Body of pancreas (tissue), 4 donors: Measurements from ENCODE around the gene LSM3. TPM values are rescaled to one million over a fixed set of nuclear protein-coding genes. Genes with fewer than 3 reads are reported as not detected.
"Not testable (repeated sequence)": the region's sequence is repeated elsewhere in the genome, so short reads cannot be mapped to it uniquely, and the experiment has no call there.

ENCODE experiments used
- ATAC-seq: fragments of 150-250 bp; one replicate; pipeline ENCODE4 v1.9.1; 2016
- DNase-seq, 4 donors: peaks; one replicate each; pipeline ENCODE4 v3.0.0-alpha.2; 2019
- H3K27ac ChIP-seq, 4 donors: fragments of 200-600 bp; sonication (generic); 1 replicate in 3 of 4; 2 replicates in 1 of 4; pipeline versions ENCODE4 v1.5.1 to v1.6.1; 2016 to 2019; ENCODE audit warnings: mild to moderate bottlenecking in 1 of 4, mixed read lengths in 1 of 4, moderate library complexity in 1 of 4
- H3K27me3 ChIP-seq, 2 donors: fragments of 200-600 bp; sonication (generic); one replicate each; pipeline ENCODE4 v1.6.0; 2016; ENCODE audit warnings: mild to moderate bottlenecking in 1 of 2
- H3K36me3 ChIP-seq, 2 donors: fragments of 200-600 bp; sonication (generic); replicated peaks in 1 of 2; 2 replicates each; pipeline ENCODE4 v1.5.1; 2016; ENCODE audit warnings: low read depth in 2 of 2; ENCODE audit not compliant: insufficient read depth in 1 of 2
- H3K4me1 ChIP-seq: fragments of 200-600 bp; sonication (generic); one replicate; pipeline ENCODE4 v1.6.0; 2016
- H3K4me3 ChIP-seq, 2 donors: fragments of 200-600 bp; sonication (generic); 1 replicate in 1 of 2; 2 replicates in 1 of 2; pipeline ENCODE4 v1.5.1; 2016 to 2019
- H3K9me3 ChIP-seq, 3 donors: fragments of 200-600 bp; sonication (generic); 1 replicate in 2 of 3; 2 replicates in 1 of 3; pipeline ENCODE4 v1.5.1; 2016
- POLR2A ChIP-seq, 3 donors: fragments of 450-650 bp; IDR thresholded peaks; one replicate each; pipeline ENCODE4 v1.6.1; 2016; ENCODE audit warnings: antibody characterized with exemption in 3 of 3, mild to moderate bottlenecking in 2 of 3
- WGBS, 2 donors: methylation state at CpG; one replicate each; pipeline ENCODE4 v1.1.5; 2017; 5-methylcytosine and 5-hydroxymethylcytosine counted together
- intact Hi-C: fragments of 100-400 bp; cut with DNase I; formaldehyde crosslinking; loops from one replicate; pipeline ENCODE4 v1.15.1; 2023
- total RNA-seq, 2 donors: library from RNA; depleted of rRNA; stranded (reverse); fragments of >200 nt; gene quantifications; one replicate each; pipeline ENCODE4 v1.1.0, GENCODE V29; 2016
- TF ChIP-seq, protein P1 (sequence below), 7 experiments: fragments of 450-650 bp in 4 of 7; fragments of 200-600 bp in 3 of 7; sonication (generic) in 3 of 7; IDR thresholded peaks; one replicate each; pipeline ENCODE4 v1.5.1; 2016 to 2019; ENCODE audit warnings: antibody characterized with exemption in 7 of 7

Gene LSM3
- total RNA-seq, 2 donors from 2014 or later, result 5.3 to 6.0 TPM

DNA sequence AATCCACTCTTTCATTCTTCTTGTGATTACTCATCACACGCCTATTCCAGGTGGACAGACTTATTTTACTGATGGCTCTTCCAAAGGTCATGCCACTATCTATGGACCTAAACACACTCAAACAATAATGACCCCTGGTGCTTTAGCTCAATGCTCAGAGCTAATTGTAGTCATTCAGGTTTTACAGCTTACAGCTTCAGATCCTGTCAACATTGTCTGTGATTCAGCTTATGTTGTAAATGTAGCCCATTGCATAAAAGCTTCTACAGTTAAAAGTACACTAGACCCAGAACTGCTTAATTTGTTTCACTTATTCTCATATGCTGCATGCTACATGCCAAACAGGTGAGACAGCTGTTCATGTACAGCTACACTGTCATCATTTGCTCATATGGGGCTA, 49.2 kb downstream of the LSM3 start:
- no peak for ATAC-seq
- 76 to 100% methylated on average over 1 of the region's 1 CpG for WGBS, 2 donors
- no peaks in the 10 kb centered on the region for H3K36me3 ChIP-seq
- no peak overlapping the region for H3K27ac ChIP-seq
- no peaks in the 10 kb centered on the region for H3K4me1 ChIP-seq
- intact Hi-C loops, result no loop called here
- TF ChIP-seq, protein P1, sequence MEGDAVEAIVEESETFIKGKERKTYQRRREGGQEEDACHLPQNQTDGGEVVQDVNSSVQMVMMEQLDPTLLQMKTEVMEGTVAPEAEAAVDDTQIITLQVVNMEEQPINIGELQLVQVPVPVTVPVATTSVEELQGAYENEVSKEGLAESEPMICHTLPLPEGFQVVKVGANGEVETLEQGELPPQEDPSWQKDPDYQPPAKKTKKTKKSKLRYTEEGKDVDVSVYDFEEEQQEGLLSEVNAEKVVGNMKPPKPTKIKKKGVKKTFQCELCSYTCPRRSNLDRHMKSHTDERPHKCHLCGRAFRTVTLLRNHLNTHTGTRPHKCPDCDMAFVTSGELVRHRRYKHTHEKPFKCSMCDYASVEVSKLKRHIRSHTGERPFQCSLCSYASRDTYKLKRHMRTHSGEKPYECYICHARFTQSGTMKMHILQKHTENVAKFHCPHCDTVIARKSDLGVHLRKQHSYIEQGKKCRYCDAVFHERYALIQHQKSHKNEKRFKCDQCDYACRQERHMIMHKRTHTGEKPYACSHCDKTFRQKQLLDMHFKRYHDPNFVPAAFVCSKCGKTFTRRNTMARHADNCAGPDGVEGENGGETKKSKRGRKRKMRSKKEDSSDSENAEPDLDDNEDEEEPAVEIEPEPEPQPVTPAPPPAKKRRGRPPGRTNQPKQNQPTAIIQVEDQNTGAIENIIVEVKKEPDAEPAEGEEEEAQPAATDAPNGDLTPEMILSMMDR (IDR thresholded peaks at IDR 0.05), result no peak
- no peak for TF ChIP-seq POLR2A (IDR thresholded peaks at IDR 0.05)
- no peak overlapping the region for H3K4me3 ChIP-seq
- H3K9me3 ChIP-seq, result no peaks in the 10 kb centered on the region
- no peak for DNase-seq
- H3K27me3 ChIP-seq, result no peaks in the 10 kb centered on the region

DNA sequence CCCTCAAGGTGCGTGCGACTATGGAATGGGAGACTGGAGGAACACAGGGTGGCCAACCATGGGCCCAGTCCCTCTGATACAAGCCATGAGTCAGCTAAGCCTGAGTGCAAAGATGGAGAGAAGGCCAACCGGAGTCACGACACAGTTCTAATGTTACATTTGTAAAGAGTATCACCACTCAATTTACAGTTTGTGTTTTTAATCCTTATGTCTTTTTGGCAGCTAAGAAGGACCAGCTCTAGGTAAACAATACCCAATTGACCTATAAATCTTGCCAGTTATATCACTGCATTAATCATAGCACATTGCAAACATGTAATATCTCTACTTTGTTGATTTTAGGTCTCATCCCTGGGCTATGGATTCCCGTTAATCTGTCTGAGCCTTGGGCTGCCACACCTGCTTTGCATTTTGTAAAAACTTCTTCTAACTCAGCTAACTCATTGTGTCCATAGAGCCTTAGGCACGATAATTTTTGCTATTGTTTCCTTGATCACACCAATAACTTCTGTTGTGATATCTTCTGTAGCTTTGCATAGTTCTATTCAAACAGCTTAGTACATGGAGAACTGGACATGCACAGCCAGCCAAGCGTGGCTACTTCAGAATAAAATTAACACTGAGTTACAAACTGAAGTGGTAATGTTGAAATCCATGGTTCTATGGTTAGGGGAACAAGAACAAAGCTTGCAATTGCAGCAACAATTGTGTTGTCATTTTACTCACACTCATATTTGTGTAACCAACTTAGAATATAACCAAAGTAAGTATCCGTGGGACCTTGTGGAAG, 50.3 kb downstream of the LSM3 start:
- Histone ChIP-seq H3K27ac (no peak overlapping the region), H3K9me3 (peaks cover 0 to under 1% (median 0%) of the 10 kb centered on the region in 3 donors), H3K27me3 (no peaks in the 10 kb centered on the region), H3K4me1 (no peaks in the 10 kb centered on the region), H3K36me3 (no peaks in the 10 kb centered on the region), H3K4me3 (no peak overlapping the region)
- no peak for ATAC-seq
- no peak for DNase-seq
- TF ChIP-seq POLR2A (IDR thresholded peaks at IDR 0.05), result no peak
- TF ChIP-seq, protein P1 (IDR thresholded peaks at IDR 0.05), result no peak
- 76 to 82% methylated on average over 8 of the region's 8 CpGs for WGBS, 2 donors
- intact Hi-C loops, result no loop called here

- intact Hi-C loops, DNase-seq, H3K27me3 ChIP-seq, H3K4me3 ChIP-seq, H3K4me1 ChIP-seq, ATAC-seq, H3K9me3 ChIP-seq, H3K36me3 ChIP-seq, H3K27ac ChIP-seq: not testable (repeated sequence)
- 72 to 74% methylated on average over 6 of the region's 6 CpGs for WGBS, 2 donors
Measured at GRCh38 chr3:14229695-14230094, 51.1 kb downstream of the LSM3 start.

DNA sequence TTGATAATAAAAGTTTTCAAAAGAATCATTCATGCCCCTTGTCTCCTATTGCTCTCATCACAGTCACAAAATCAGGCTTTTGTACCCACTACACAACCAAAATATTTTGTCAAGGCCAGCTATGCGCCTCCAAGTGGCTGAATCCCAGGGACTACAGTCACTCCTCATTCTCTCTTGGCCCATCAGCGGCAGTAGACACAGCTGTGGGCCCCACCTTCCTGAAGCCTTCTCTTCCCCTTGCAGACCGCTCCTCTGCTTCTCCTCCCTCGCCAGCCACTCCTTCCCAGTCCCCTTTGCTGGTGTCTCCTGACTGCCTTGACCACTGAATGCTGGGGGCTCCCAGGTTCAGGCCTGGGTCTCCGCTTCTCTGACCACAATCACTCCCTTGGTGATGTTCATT, 52.1 kb downstream of the LSM3 start:
- DNase-seq (no peak), ATAC-seq (no peak)
- H3K4me1 ChIP-seq, result no peaks in the 10 kb centered on the region
- no peaks in the 10 kb centered on the region for H3K27me3 ChIP-seq
- peaks cover 0 to 11% (median 0%) of the 10 kb centered on the region in 3 donors for H3K9me3 ChIP-seq
- H3K4me3 ChIP-seq, result no peak overlapping the region
- intact Hi-C loops, result no loop called here
- WGBS, 2 donors, result 84 to 88% methylated on average over 3 to 5 of the region's 5 CpGs
- no peak overlapping the region for H3K27ac ChIP-seq
- TF ChIP-seq, protein P1 (IDR thresholded peaks at IDR 0.05), result no peak
- no peak for TF ChIP-seq POLR2A (IDR thresholded peaks at IDR 0.05)
- H3K36me3 ChIP-seq, result no peaks in the 10 kb centered on the region

GRCh38 chr3:14231145-14231990, 52.8 kb downstream of the LSM3 start:
- H3K9me3 ChIP-seq, result peaks cover 0 to 11% (median 0%) of the 10 kb centered on the region in 3 donors

More at GRCh38 chr3:14231145-14231990, 52.8 kb downstream of the LSM3 start:
- no peak for ATAC-seq
- intact Hi-C loops, result no loop called here
- Histone ChIP-seq H3K36me3 (no peaks in the 10 kb centered on the region), H3K4me3 (no peak overlapping the region), H3K27ac (no peak overlapping the region), H3K27me3 (no peaks in the 10 kb centered on the region), H3K4me1 (no peaks in the 10 kb centered on the region)
- TF ChIP-seq POLR2A (IDR thresholded peaks at IDR 0.05), result no peak
- TF ChIP-seq, protein P1 (IDR thresholded peaks at IDR 0.05), result no peak
- WGBS, 2 donors, result 66 to 71% methylated on average over 9 of the region's 9 CpGs
- DNase-seq, result no peak
